ENCODE measurements around the gene FAM210A.

FAM210A gene

DNA sequence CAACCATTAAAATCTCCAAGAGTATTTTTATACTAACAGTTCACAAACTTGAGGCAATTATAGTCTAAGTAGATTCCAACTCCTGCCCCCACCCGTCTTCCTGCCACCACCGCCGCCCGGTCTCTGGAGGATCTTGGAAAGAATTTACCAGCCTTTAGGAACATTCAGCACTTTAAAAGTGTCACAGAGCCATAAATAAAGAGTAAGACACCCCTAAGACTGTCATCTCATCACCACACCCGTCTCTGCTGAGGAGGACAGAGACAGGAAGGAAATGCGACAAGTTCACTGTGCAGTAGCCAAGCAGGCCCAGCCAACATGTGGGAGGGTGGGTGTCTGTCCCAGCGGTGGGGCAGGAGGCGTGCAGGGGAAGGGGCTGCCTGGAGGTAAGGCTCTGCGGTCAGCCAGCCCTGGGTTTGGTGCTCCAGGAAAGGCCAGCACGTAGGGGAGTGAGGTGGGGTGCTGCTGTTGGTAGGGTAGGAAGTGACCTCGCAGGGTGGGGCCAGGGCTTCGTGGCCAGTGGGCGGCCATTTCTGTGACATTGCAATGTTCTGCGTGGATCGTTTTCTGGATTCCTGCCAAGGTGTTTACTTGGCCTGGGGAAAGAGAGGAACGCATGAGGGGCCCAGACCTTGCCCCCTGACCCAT is 111.6 kb downstream of the FAM210A start:
- H3K4me1 ChIP-seq (ENCODE audit: control insufficient read depth, insufficient read depth, low read length), result peaks cover 32% of the 10 kb centered on the region
- H3K9ac ChIP-seq (ENCODE audit: low read length in 2 of 2), result no peak overlapping the region
- H3K27me3 ChIP-seq (ENCODE audit: control insufficient read depth in 1 of 2, insufficient read depth in 2 of 2, low read length in 2 of 2), result no peaks in the 10 kb centered on the region
- no peaks in the 10 kb centered on the region for H3K36me3 ChIP-seq (ENCODE audit: control insufficient read depth in 2 of 2, insufficient read depth in 2 of 2, low read length in 2 of 2)
- H3K4me3 ChIP-seq (ENCODE audit: low read length in 2 of 2), result no peak overlapping the region
- H3K9me3 ChIP-seq (ENCODE audit: control insufficient read depth in 2 of 2, low read length in 2 of 2), result no peaks in the 10 kb centered on the region
- H3K27ac ChIP-seq (ENCODE audit: low read length), result no peak overlapping the region

DNA sequence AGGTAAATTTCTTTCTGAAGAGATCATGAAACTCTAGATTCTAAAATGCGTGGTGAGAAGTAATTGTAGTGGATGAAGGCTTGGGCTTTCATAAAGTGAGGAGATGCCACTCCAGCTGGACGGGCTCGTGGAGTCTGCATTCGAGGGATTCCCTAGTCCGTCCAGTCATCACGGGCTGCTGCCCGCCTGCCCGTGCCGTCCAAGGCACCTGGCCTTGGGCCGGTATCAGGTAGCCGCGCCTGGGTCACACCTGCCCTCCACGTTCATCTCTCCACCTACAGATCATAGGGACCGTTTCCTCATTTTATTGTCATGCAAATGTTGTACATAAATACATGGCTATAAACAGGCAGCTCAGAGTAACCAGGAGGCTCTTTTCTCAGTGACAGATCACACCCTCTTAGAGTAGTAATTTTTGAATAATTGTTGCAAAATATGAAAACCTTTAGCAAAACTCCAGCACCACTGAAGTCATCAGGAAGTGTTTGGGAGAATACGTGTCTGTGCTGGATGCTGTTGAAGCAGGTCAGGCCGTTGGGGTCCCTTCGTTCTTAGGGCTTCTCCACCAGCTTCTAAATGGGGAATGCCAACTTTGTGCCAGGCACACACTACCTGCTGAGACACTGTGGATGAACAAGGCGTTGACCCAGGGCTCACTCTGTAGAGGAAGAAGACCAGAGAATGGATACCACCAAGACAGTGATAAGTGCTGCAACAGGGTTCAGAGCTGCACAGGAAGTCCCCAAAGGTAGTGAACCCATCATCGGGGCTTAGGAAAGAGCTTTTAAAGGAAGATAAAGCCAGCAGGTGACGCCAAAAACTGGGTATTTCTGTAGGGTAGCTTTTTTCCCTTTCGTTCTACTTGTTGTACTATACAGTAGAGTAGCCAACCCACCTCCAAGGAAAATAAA is 112.5 kb downstream of the FAM210A start:
- no peak overlapping the region for H3K9ac ChIP-seq (ENCODE audit: low read length in 2 of 2)
- no peak overlapping the region for H3K4me3 ChIP-seq (ENCODE audit: low read length in 2 of 2)

More for the DNA sequence above, 112.5 kb downstream of the FAM210A start:
- Histone ChIP-seq H3K27ac (ENCODE audit: low read length) (no peak overlapping the region), H3K36me3 (ENCODE audit: control insufficient read depth in 2 of 2, insufficient read depth in 2 of 2, low read length in 2 of 2) (no peaks in the 10 kb centered on the region), H3K27me3 (ENCODE audit: control insufficient read depth in 1 of 2, insufficient read depth in 2 of 2, low read length in 2 of 2) (no peaks in the 10 kb centered on the region), H3K9me3 (ENCODE audit: control insufficient read depth in 2 of 2, low read length in 2 of 2) (no peaks in the 10 kb centered on the region), H3K4me1 (ENCODE audit: control insufficient read depth, insufficient read depth, low read length) (peaks cover 32% of the 10 kb centered on the region)

All from stomach smooth muscle (tissue), 2 donors.